NCI-H146 (cell line): ENCODE results near the gene EIF2S1.
"Not testable (repeated sequence)": the region's sequence is repeated elsewhere in the genome, so short reads cannot be mapped to it uniquely, and the experiment has no call there.

ENCODE experiments used
- DNase-seq: peaks from one replicate; lab custom pipeline; 2025; lab: John Stamatoyannopoulos, UW

Gene EIF2S1

GRCh38 chr14:67359775-67360469, at the start of gene EIF2S1, which contains the start of gene ATP6V1D:
Gene EIF2S1, plus strand, starts transcription at chr14:67360328. Its CDS starts 4,440 bp downstream, at chr14:67364768.
Gene ATP6V1D, minus strand, starts transcription at chr14:67359804. Its CDS starts 106 bp downstream, at chr14:67359698.
- peak; percentile 97 for DNase-seq

- no peak for DNase-seq
These were observed 48.3 kb upstream of the EIF2S1 start for GRCh38 chr14:67311868-67312267.

GRCh38 chr14:67313153-67313552, 47.0 kb upstream of the EIF2S1 start:
- DNase-seq, result no peak

GRCh38 chr14:67317822-67318221, 42.3 kb upstream of the EIF2S1 start:
- DNase-seq, result no peak

GRCh38 chr14:67319142-67319541, 41.0 kb upstream of the EIF2S1 start:
- DNase-seq, result no peak

GRCh38 chr14:67329666-67330065, 30.5 kb upstream of the EIF2S1 start:
- not testable (repeated sequence) for DNase-seq

GRCh38 chr14:67331368-67332125, 28.6 kb upstream of the EIF2S1 start:
- DNase-seq, result no peak

GRCh38 chr14:67332468-67332867, 27.7 kb upstream of the EIF2S1 start:
- no peak for DNase-seq

GRCh38 chr14:67335781-67336180, 24.3 kb upstream of the EIF2S1 start:
- peak; percentile 0 for DNase-seq

GRCh38 chr14:67341231-67341630, 18.9 kb upstream of the EIF2S1 start:
- DNase-seq, result not testable (repeated sequence)

- DNase-seq, result no peak
These were observed 16.4 kb upstream of the EIF2S1 start for GRCh38 chr14:67343601-67344230.

GRCh38 chr14:67345583-67345982, 14.5 kb upstream of the EIF2S1 start:
- DNase-seq, result no peak

- no peak for DNase-seq
These were observed 8.1 kb upstream of the EIF2S1 start for GRCh38 chr14:67352055-67352454.

GRCh38 chr14:67357186-67357968, 2.8 kb upstream of the EIF2S1 start:
- DNase-seq, result no peak

- DNase-seq, result no peak
These were observed 2.2 kb upstream of the EIF2S1 start for GRCh38 chr14:67357969-67358354.

GRCh38 chr14:67358924-67359774, 979 bp upstream of the EIF2S1 start:
- peak; percentile 9 for DNase-seq

- DNase-seq, result no peak
These were observed 510 bp downstream of the EIF2S1 start for GRCh38 chr14:67360470-67361206.

GRCh38 chr14:67365476-67365875, 5.3 kb downstream of the EIF2S1 start:
- no peak for DNase-seq

- DNase-seq, result no peak
These were observed 10.7 kb downstream of the EIF2S1 start for GRCh38 chr14:67370830-67371229.
